HepG2 (cell line): ENCODE data around the gene SDR39U1. TPM values are rescaled to one million over a fixed set of nuclear protein-coding genes. Genes with fewer than 3 reads are reported as not detected.

ENCODE experiments used
- ATAC-seq: fragments of 200-7000 bp; cut with Tn5 transposase; 3 replicates; pipeline ENCODE4 v1.9.1; 2020; ENCODE audit warnings: mild to moderate bottlenecking, moderate library complexity
- BruUV-seq: library from RNA; stranded (reverse); fragments of 400-500 nt; replicated peaks from 2 replicates; lab custom pipeline; 2021; lab: Mats Ljungman, UMichigan
- CTCF ChIA-PET: fragments of 300-600 bp; formaldehyde crosslinking; extraction: SDS; loops from one replicate; lab custom pipeline; 2021; ENCODE audit warnings: low total read pairs, inconsistent platforms, low intra/inter-chr PET ratio; lab: Yijun Ruan, JAX
- POLR2A ChIA-PET: fragments of 350-600 bp; sonication (Branson Sonifier 250); formaldehyde crosslinking; loops from one replicate; lab custom pipeline; 2020; ENCODE audit warnings: antibody characterized with exemption, inconsistent platforms; lab: Yijun Ruan, JAX
- DNase-seq: peaks from one replicate; pipeline ENCODE4 v3.0.0-alpha.2; 2015; ENCODE audit warnings: low spot score
- FAIRE-seq: peaks from 3 replicates; lab custom pipeline; 2011; peaks lifted over from hg19 to GRCh38; lab: Jason Lieb, UNC
- H2AFZ ChIP-seq: one replicate; pipeline ENCODE4 v1.6.1; 2011; ENCODE audit warnings: low read length, inconsistent platforms
- H3K27ac ChIP-seq: fragments of 300-600 bp; 3 replicates; pipeline ENCODE4 v1.8.0; 2011; ENCODE audit warnings: mixed run types, mild to moderate bottlenecking, mixed read lengths, low read length, inconsistent platforms; ENCODE audit not compliant: insufficient read depth; ENCODE audit errors: extremely low read length
- H3K27me3 ChIP-seq, 2 experiments: fragments of 200-600 bp in 1 of 2; 2 replicates in 1 of 2; 3 replicates in 1 of 2; pipeline versions ENCODE4 v1.6.0 to v1.8.0; 2011; ENCODE audit warnings: low read length in 2 of 2, mild to moderate bottlenecking in 2 of 2, moderate library complexity in 2 of 2, inconsistent platforms in 1 of 2; ENCODE audit not compliant: insufficient read depth in 2 of 2, control insufficient read depth in 1 of 2
- H3K36me3 ChIP-seq, 2 experiments: fragments of 200-600 bp in 1 of 2; replicated peaks in 1 of 2; 2 replicates in 1 of 2; 3 replicates in 1 of 2; pipeline versions ENCODE4 v1.5.1 to v1.8.0; 2011; ENCODE audit warnings: low read length in 2 of 2, inconsistent platforms in 1 of 2; ENCODE audit not compliant: insufficient read depth in 2 of 2, control insufficient read depth in 1 of 2
- H3K4me1 ChIP-seq: 2 replicates; pipeline ENCODE4 v1.5.1; 2012; ENCODE audit warnings: low read length, inconsistent platforms; ENCODE audit not compliant: insufficient read depth
- H3K4me2 ChIP-seq: 2 replicates; pipeline ENCODE4 v1.6.0; 2011; ENCODE audit warnings: low read depth, low read length, inconsistent platforms
- H3K4me3 ChIP-seq, 3 experiments: fragments of 200-600 bp in 1 of 3; sonication (generic), shearing (Covaris generic) in 1 of 3; replicated peaks in 1 of 3; 2 replicates each; pipeline ENCODE4 v1.5.1; 2011 to 2016; ENCODE audit warnings: low read length in 3 of 3, inconsistent platforms in 2 of 3, low read depth in 2 of 3, mild to moderate bottlenecking in 2 of 3, control low read depth in 1 of 3, mixed read lengths in 1 of 3; ENCODE audit not compliant: insufficient read depth in 1 of 3
- H3K79me2 ChIP-seq: one replicate; pipeline ENCODE4 v1.6.1; 2011; ENCODE audit warnings: low read length, inconsistent platforms; ENCODE audit not compliant: insufficient read depth
- H3K9ac ChIP-seq: 2 replicates; pipeline ENCODE4 v1.6.0; 2011; ENCODE audit warnings: mild to moderate bottlenecking, low read depth, low read length, inconsistent platforms; ENCODE audit not compliant: insufficient read depth
- H3K9me3 ChIP-seq: 2 replicates; pipeline ENCODE4 v1.5.1; 2012; ENCODE audit warnings: mild to moderate bottlenecking, low read length
- H4K20me1 ChIP-seq: 2 replicates; pipeline ENCODE4 v1.6.0; 2011; ENCODE audit warnings: inconsistent platforms, mild to moderate bottlenecking, low read length, moderate library complexity; ENCODE audit not compliant: insufficient read depth
- MIER2 ChIP-seq: IDR thresholded peaks from 2 replicates; pipeline ENCODE4 v1.6.1; 2016; ENCODE audit warnings: missing biosample characterization, missing genetic modification reagents
- NCOA2 ChIP-seq: sonication (generic); formaldehyde crosslinking; IDR thresholded peaks from 2 replicates; pipeline ENCODE4 v1.8.0; 2022; ENCODE audit warnings: inconsistent platforms
- NFKB2 ChIP-seq: sonication (generic); formaldehyde crosslinking; IDR thresholded peaks from 2 replicates; pipeline ENCODE4 v1.4.0; 2020; ENCODE audit warnings: missing genetic modification reagents, borderline replicate concordance
- NFYC ChIP-seq: IDR thresholded peaks from 2 replicates; pipeline ENCODE4 v1.6.1; 2016; ENCODE audit warnings: missing genetic modification reagents, missing compliant biosample characterization
- RAD21 ChIP-seq: fragments of 450-650 bp; formaldehyde crosslinking; IDR thresholded peaks from 2 replicates; pipeline ENCODE4 v1.5.0; 2020; ENCODE audit warnings: mild to moderate bottlenecking
- RFXANK ChIP-seq: IDR thresholded peaks from 2 replicates; pipeline ENCODE4 v1.6.1; 2016
- SOX13 ChIP-seq, 3 experiments: fragments of 450-650 bp in 1 of 3; sonication (generic) in 1 of 3; formaldehyde crosslinking in 1 of 3; IDR thresholded peaks in 2 of 3; conservative IDR thresholded peaks in 1 of 3; 2 replicates each; pipeline versions ENCODE4 v1.5.0 to v1.6.1; 2016 to 2020; ENCODE audit warnings: antibody characterized with exemption in 1 of 3, mild to moderate bottlenecking in 1 of 3, missing compliant biosample characterization in 1 of 3, missing genetic modification reagents in 1 of 3, moderate library complexity in 1 of 3
- U2AF2 ChIP-seq: fragments of 200-400 bp; formaldehyde crosslinking; IDR thresholded peaks from 2 replicates; pipeline ENCODE4 v1.6.1; 2017; ENCODE audit warnings: low read depth, mild to moderate bottlenecking, low read length
- WGBS: methylation state at CpG from one replicate; pipeline ENCODE4 v1.1.6; 2017; ENCODE audit warnings: low lambda C conversion rate; 5-methylcytosine and 5-hydroxymethylcytosine counted together
- in situ Hi-C: cut with HindIII; loops from 2 replicates; pipeline ENCODE4 v1.10.0; 2017; ENCODE audit warnings: low pct_unique_long_range_greater_than_20kb; ENCODE audit not compliant: extremely low pct_ligation_motif_present
- intact Hi-C: fragments of 100-400 bp; cut with micrococcal nuclease; formaldehyde crosslinking; loops from one replicate; pipeline ENCODE4 v1.10.0; 2022; ENCODE audit not compliant: unreplicated experiment
- polyA plus RNA-seq, 8 experiments: library from polyadenylated mRNA; depleted of rRNA in 3 of 8; stranded (reverse) in 7 of 8; unstranded in 1 of 8; fragments of >200 nt; fragmentation: Illumina TruSeq in 4 of 8; extraction: Trizol in 4 of 8; gene quantifications; 2 replicates each; pipeline versions ENCODE4 v1.2.1 to v1.2.3, GENCODE V29; 2011 to 2016; ENCODE audit warnings: low read depth in 4 of 8, missing spikeins in 1 of 8, mixed read lengths in 1 of 8; ENCODE audit not compliant: insufficient read depth in 1 of 8
- total RNA-seq, 5 experiments: library from RNA; depleted of rRNA; stranded (reverse); fragments of >200 nt; fragmentation: Illumina TruSeq; extraction: Trizol; gene quantifications; 2 replicates each; pipeline ENCODE4 v1.2.3, GENCODE V29; 2016; ENCODE audit warnings: low read depth in 1 of 5
- TF ChIP-seq, protein P1 (sequence below): sonication (generic); formaldehyde crosslinking; IDR thresholded peaks from 2 replicates; pipeline ENCODE4 v1.5.0; 2020; ENCODE audit warnings: mild to moderate bottlenecking, missing genetic modification reagents, borderline replicate concordance
- TF ChIP-seq, protein P2 (sequence below): sonication (generic); formaldehyde crosslinking; IDR thresholded peaks from 2 replicates; pipeline ENCODE4 v1.5.0; 2020; ENCODE audit warnings: missing genetic modification reagents
- TF ChIP-seq, protein P3 (sequence below): sonication (generic); formaldehyde crosslinking; IDR thresholded peaks from 2 replicates; pipeline ENCODE4 v1.4.0; 2020; ENCODE audit warnings: missing genetic modification reagents
- TF ChIP-seq, protein P4 (sequence below): sonication (generic); formaldehyde crosslinking; IDR thresholded peaks from 2 replicates; pipeline ENCODE4 v1.8.1; 2022; ENCODE audit warnings: mild to moderate bottlenecking, missing genetic modification reagents

SDR39U1 gene
- total and polyA plus RNA-seq, 2 of the 13 experiments (the other 11 are each of a cell fraction or from before 2014, with no cell fraction given), result 34.4 to 129 TPM

DNA sequence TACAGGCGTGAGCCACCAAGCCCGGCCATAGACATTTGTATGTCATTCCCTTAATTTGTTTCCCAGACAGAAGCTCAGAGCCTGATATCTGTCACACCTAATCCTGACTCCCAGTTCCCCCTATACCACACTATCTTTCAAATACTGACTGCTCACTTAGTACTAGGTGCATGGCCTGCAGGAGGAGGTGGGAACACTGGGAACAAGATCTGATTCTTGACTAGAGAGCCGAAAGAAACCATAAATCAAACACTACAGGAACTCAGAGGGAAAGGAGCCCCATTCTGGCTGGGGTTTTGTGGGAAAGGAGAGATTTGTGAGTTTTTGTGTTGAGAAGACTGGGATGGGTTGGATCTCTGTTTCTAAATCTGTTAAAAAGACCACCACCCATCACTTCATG is 7.9 kb downstream of the SDR39U1 start:
- no peak overlapping the region for H3K4me3 ChIP-seq
- ATAC-seq (no peak), FAIRE-seq (no peak), DNase-seq (no peak)
- H3K9me3 ChIP-seq, result no peaks in the 10 kb centered on the region
- ChIA-PET POLR2A (interaction anchor here (0.7 to 4.1 kb wide), 5 partner anchors 7 to 127 kb away, joined by 3 to 39 read pairs (median 22); partner anchors contain the start of gene CIDEB), CTCF (interaction anchor here (8.8 to 11.8 kb wide), 2 partner anchors 70 to 103 kb away, joined by 235 to 295 read pairs; partner anchors contain the start of genes ADCY4 and NFATC4)
- peaks cover 44 to 59% of the 10 kb centered on the region in 2 experiments for H3K36me3 ChIP-seq
- H2AFZ ChIP-seq, result no peak overlapping the region
- no peaks in the 10 kb centered on the region; a peak in 1 of 5 replicates for H3K27me3 ChIP-seq
- H3K4me1 ChIP-seq, result peaks cover 23% of the 10 kb centered on the region
- WGBS, result 96% methylated on average over 3 of the region's 3 CpGs
- BruUV-seq, result no TSS peak
- peaks cover 16% of the 10 kb centered on the region for H4K20me1 ChIP-seq
- in situ Hi-C loops, result loop anchor here (5.0 to 10.0 kb wide), 3 partner anchors 67 to 190 kb away; partner anchors contain the start of genes NFATC4 and TINF2
- intact Hi-C loops, result loop anchor here (10.0 kb wide), 1 partner anchor 850 kb away; no protein-coding TSS in a partner anchor
- H3K79me2 ChIP-seq, result peaks cover 6% of the 10 kb centered on the region
- no peak overlapping the region for H3K4me2 ChIP-seq
- no peak overlapping the region for H3K9ac ChIP-seq
- no peak overlapping the region for H3K27ac ChIP-seq
- TF ChIP-seq MIER2 (CRISPR knock-in tag) (no peak), NCOA2 (CRISPR knock-in tag) (no peak), NFKB2 (CRISPR knock-in tag) (no peak), RFXANK (CRISPR knock-in tag) (no peak), NFYC (no peak), RAD21 (CRISPR knock-in tag) (no peak), U2AF2 (no peak), SOX13 (IDR thresholded peaks at IDR 0.05) (no peak), SOX13 (CRISPR knock-in tag; conservative IDR thresholded peaks at IDR 0.05 in 1 of 2, IDR thresholded peaks at IDR 0.05 in 1 of 2) (no peak)
- TF ChIP-seq, protein P1, sequence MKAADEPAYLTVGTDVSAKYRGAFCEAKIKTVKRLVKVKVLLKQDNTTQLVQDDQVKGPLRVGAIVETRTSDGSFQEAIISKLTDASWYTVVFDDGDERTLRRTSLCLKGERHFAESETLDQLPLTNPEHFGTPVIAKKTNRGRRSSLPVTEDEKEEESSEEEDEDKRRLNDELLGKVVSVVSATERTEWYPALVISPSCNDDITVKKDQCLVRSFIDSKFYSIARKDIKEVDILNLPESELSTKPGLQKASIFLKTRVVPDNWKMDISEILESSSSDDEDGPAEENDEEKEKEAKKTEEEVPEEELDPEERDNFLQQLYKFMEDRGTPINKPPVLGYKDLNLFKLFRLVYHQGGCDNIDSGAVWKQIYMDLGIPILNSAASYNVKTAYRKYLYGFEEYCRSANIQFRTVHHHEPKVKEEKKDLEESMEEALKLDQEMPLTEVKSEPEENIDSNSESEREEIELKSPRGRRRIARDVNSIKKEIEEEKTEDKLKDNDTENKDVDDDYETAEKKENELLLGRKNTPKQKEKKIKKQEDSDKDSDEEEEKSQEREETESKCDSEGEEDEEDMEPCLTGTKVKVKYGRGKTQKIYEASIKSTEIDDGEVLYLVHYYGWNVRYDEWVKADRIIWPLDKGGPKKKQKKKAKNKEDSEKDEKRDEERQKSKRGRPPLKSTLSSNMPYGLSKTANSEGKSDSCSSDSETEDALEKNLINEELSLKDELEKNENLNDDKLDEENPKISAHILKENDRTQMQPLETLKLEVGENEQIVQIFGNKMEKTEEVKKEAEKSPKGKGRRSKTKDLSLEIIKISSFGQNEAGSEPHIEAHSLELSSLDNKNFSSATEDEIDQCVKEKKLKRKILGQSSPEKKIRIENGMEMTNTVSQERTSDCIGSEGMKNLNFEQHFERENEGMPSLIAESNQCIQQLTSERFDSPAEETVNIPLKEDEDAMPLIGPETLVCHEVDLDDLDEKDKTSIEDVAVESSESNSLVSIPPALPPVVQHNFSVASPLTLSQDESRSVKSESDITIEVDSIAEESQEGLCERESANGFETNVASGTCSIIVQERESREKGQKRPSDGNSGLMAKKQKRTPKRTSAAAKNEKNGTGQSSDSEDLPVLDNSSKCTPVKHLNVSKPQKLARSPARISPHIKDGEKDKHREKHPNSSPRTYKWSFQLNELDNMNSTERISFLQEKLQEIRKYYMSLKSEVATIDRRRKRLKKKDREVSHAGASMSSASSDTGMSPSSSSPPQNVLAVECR (CRISPR knock-in tag), result no peak
- TF ChIP-seq, protein P2, sequence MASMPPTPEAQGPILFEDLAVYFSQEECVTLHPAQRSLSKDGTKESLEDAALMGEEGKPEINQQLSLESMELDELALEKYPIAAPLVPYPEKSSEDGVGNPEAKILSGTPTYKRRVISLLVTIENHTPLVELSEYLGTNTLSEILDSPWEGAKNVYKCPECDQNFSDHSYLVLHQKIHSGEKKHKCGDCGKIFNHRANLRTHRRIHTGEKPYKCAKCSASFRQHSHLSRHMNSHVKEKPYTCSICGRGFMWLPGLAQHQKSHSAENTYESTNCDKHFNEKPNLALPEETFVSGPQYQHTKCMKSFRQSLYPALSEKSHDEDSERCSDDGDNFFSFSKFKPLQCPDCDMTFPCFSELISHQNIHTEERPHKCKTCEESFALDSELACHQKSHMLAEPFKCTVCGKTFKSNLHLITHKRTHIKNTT, result no peak
- TF ChIP-seq, protein P3, sequence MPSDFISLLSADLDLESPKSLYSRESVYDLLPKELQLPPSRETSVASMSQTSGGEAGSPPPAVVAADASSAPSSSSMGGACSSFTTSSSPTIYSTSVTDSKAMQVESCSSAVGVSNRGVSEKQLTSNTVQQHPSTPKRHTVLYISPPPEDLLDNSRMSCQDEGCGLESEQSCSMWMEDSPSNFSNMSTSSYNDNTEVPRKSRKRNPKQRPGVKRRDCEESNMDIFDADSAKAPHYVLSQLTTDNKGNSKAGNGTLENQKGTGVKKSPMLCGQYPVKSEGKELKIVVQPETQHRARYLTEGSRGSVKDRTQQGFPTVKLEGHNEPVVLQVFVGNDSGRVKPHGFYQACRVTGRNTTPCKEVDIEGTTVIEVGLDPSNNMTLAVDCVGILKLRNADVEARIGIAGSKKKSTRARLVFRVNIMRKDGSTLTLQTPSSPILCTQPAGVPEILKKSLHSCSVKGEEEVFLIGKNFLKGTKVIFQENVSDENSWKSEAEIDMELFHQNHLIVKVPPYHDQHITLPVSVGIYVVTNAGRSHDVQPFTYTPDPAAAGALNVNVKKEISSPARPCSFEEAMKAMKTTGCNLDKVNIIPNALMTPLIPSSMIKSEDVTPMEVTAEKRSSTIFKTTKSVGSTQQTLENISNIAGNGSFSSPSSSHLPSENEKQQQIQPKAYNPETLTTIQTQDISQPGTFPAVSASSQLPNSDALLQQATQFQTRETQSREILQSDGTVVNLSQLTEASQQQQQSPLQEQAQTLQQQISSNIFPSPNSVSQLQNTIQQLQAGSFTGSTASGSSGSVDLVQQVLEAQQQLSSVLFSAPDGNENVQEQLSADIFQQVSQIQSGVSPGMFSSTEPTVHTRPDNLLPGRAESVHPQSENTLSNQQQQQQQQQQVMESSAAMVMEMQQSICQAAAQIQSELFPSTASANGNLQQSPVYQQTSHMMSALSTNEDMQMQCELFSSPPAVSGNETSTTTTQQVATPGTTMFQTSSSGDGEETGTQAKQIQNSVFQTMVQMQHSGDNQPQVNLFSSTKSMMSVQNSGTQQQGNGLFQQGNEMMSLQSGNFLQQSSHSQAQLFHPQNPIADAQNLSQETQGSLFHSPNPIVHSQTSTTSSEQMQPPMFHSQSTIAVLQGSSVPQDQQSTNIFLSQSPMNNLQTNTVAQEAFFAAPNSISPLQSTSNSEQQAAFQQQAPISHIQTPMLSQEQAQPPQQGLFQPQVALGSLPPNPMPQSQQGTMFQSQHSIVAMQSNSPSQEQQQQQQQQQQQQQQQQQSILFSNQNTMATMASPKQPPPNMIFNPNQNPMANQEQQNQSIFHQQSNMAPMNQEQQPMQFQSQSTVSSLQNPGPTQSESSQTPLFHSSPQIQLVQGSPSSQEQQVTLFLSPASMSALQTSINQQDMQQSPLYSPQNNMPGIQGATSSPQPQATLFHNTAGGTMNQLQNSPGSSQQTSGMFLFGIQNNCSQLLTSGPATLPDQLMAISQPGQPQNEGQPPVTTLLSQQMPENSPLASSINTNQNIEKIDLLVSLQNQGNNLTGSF (CRISPR knock-in tag), result no peak
- TF ChIP-seq, protein P4, sequence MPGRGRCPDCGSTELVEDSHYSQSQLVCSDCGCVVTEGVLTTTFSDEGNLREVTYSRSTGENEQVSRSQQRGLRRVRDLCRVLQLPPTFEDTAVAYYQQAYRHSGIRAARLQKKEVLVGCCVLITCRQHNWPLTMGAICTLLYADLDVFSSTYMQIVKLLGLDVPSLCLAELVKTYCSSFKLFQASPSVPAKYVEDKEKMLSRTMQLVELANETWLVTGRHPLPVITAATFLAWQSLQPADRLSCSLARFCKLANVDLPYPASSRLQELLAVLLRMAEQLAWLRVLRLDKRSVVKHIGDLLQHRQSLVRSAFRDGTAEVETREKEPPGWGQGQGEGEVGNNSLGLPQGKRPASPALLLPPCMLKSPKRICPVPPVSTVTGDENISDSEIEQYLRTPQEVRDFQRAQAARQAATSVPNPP (CRISPR knock-in tag), result no peak
